Tibial nerve (tissue), 4 donors: ENCODE data around the gene DGCR8. TPM values are rescaled to one million over a fixed set of nuclear protein-coding genes. Genes with fewer than 3 reads are reported as not detected.

ENCODE experiments used
- DNase-seq, 2 donors: peaks; one replicate each; pipeline ENCODE4 v3.0.0-alpha.2; 2019; ENCODE audit warnings: low spot score in 2 of 2
- H3K27ac ChIP-seq, 4 donors: fragments of 200-600 bp; sonication (generic) in 3 of 4; one replicate each; pipeline ENCODE4 v1.5.1; 2017 to 2019; ENCODE audit warnings: mild to moderate bottlenecking in 1 of 4
- H3K27me3 ChIP-seq, 2 donors: fragments of 200-600 bp; sonication (generic) in 1 of 2; one replicate each; pipeline versions ENCODE4 v1.5.1 to v1.6.0; 2017 to 2019
- H3K36me3 ChIP-seq, 3 donors: fragments of 200-600 bp; sonication (generic); one replicate each; pipeline ENCODE4 v1.5.1; 2018 to 2019
- H3K4me1 ChIP-seq, 4 donors: fragments of 200-600 bp; sonication (generic) in 3 of 4; one replicate each; pipeline ENCODE4 v1.5.1; 2017 to 2019
- H3K4me3 ChIP-seq, 4 donors: fragments of 200-600 bp; sonication (generic) in 3 of 4; one replicate each; pipeline ENCODE4 v1.5.1; 2017 to 2019; ENCODE audit warnings: mild to moderate bottlenecking in 1 of 4, moderate library complexity in 1 of 4
- H3K9me3 ChIP-seq, 4 donors: fragments of 200-600 bp; sonication (generic) in 3 of 4; one replicate each; pipeline ENCODE4 v1.5.1; 2017 to 2019
- CTCF ChIP-seq, 5 experiments: fragments of 200-600 bp in 3 of 5; fragments of 450-650 bp in 2 of 5; sonication (generic) in 3 of 5; IDR thresholded peaks; one replicate each; pipeline ENCODE4 v1.5.1; 2016 to 2019; ENCODE audit warnings: antibody characterized with exemption in 5 of 5, mild to moderate bottlenecking in 3 of 5, moderate library complexity in 2 of 5
- EP300 ChIP-seq, 2 donors: sonication (generic); formaldehyde crosslinking; IDR thresholded peaks; one replicate each; pipeline ENCODE4 v1.6.1; 2017; ENCODE audit warnings: antibody characterized with exemption in 2 of 2, mild to moderate bottlenecking in 1 of 2
- POLR2A ChIP-seq, 2 donors: fragments of 450-650 bp; IDR thresholded peaks; one replicate each; pipeline ENCODE4 v1.6.1; 2017; ENCODE audit warnings: antibody characterized with exemption in 2 of 2, mild to moderate bottlenecking in 2 of 2, moderate library complexity in 2 of 2
- WGBS, 2 donors: methylation state at CpG; one replicate each; pipeline ENCODE4 v1.1.5; 2018; 5-methylcytosine and 5-hydroxymethylcytosine counted together
- total RNA-seq, 4 donors: library from RNA; depleted of rRNA; stranded (reverse); fragments of >200 nt; gene quantifications; one replicate each; pipeline ENCODE4 v1.1.0, GENCODE V29; 2016

DGCR8 gene
- total RNA-seq, 4 donors from 2014 or later: 23.0 to 35.1 (median 26.0) TPM

GRCh38 chr22:20043997-20044342, 36.1 kb upstream of the DGCR8 start:
- 90 to 93% methylated on average over 5 to 7 of the region's 7 CpGs for WGBS, 2 donors
- Histone ChIP-seq H3K4me1 (no peaks in the 10 kb centered on the region), H3K27me3 (no peaks in the 10 kb centered on the region), H3K27ac (no peak overlapping the region), H3K9me3 (peaks cover 0 to 10% (median 0%) of the 10 kb centered on the region in 4 donors), H3K36me3 (peaks cover 0 to 94% (median 18%) of the 10 kb centered on the region in 3 donors), H3K4me3 (no peak overlapping the region)
- no peak for DNase-seq
- TF ChIP-seq CTCF (IDR thresholded peaks at IDR 0.05) (no peak), EP300 (IDR thresholded peaks at IDR 0.05) (no peak), POLR2A (IDR thresholded peaks at IDR 0.05) (no peak)

- DNase-seq: no peak
- peaks cover 0 to 94% (median 18%) of the 10 kb centered on the region in 3 donors for H3K36me3 ChIP-seq
- H3K27me3 ChIP-seq: no peaks in the 10 kb centered on the region
- no peak overlapping the region for H3K4me3 ChIP-seq
- TF ChIP-seq EP300 (IDR thresholded peaks at IDR 0.05): no peak
- TF ChIP-seq POLR2A (IDR thresholded peaks at IDR 0.05): no peak
- no peak for TF ChIP-seq CTCF (IDR thresholded peaks at IDR 0.05)
- 92% methylated on average over 10 of the region's 10 CpGs for WGBS, 2 donors
- H3K27ac ChIP-seq: no peak overlapping the region
- peaks cover 0 to 10% (median 0%) of the 10 kb centered on the region in 4 donors for H3K9me3 ChIP-seq
- no peaks in the 10 kb centered on the region for H3K4me1 ChIP-seq
These were observed 35.4 kb upstream of the DGCR8 start for GRCh38 chr22:20044495-20045151.

GRCh38 chr22:20046730-20047129, 33.3 kb upstream of the DGCR8 start:
- Histone ChIP-seq H3K27me3 (no peaks in the 10 kb centered on the region), H3K27ac (no peak overlapping the region), H3K36me3 (peaks cover 0 to 87% (median 15%) of the 10 kb centered on the region in 3 donors), H3K9me3 (peaks cover 0 to 10% (median 0%) of the 10 kb centered on the region in 4 donors), H3K4me3 (no peak overlapping the region), H3K4me1 (no peaks in the 10 kb centered on the region)
- DNase-seq: no peak
- WGBS, 2 donors: 85 to 88% methylated on average over 4 of the region's 4 CpGs
- TF ChIP-seq EP300 (IDR thresholded peaks at IDR 0.05) (no peak), CTCF (IDR thresholded peaks at IDR 0.05) (no peak), POLR2A (IDR thresholded peaks at IDR 0.05) (no peak)

- no peak overlapping the region for H3K27ac ChIP-seq
- WGBS, 2 donors: 95 to 98% methylated on average over 5 to 6 of the region's 6 CpGs
- peaks cover 0 to 89% (median 0%) of the 10 kb centered on the region in 3 donors for H3K36me3 ChIP-seq
- H3K4me1 ChIP-seq: no peaks in the 10 kb centered on the region
- no peaks in the 10 kb centered on the region for H3K27me3 ChIP-seq
- H3K4me3 ChIP-seq: no peak overlapping the region
- TF ChIP-seq POLR2A (IDR thresholded peaks at IDR 0.05): no peak
- TF ChIP-seq EP300 (IDR thresholded peaks at IDR 0.05): no peak
- no peak for TF ChIP-seq CTCF (IDR thresholded peaks at IDR 0.05)
- DNase-seq: no peak
- peaks cover 0 to 10% (median 0%) of the 10 kb centered on the region in 4 donors for H3K9me3 ChIP-seq
These were observed 28.1 kb upstream of the DGCR8 start for GRCh38 chr22:20051927-20052308.

- Histone ChIP-seq H3K36me3 (peaks cover 0 to 89% (median 0%) of the 10 kb centered on the region in 3 donors), H3K9me3 (peaks cover 0 to 10% (median 0%) of the 10 kb centered on the region in 4 donors), H3K27me3 (no peaks in the 10 kb centered on the region), H3K27ac (no peak overlapping the region), H3K4me1 (no peaks in the 10 kb centered on the region), H3K4me3 (no peak overlapping the region)
- no peak for DNase-seq
- WGBS, 2 donors: 89 to 92% methylated on average over 21 to 26 of the region's 26 CpGs
- TF ChIP-seq EP300 (IDR thresholded peaks at IDR 0.05) (no peak), POLR2A (IDR thresholded peaks at IDR 0.05) (no peak), CTCF (IDR thresholded peaks at IDR 0.05) (no peak)
These were observed 27.5 kb upstream of the DGCR8 start for GRCh38 chr22:20052309-20053259.
